NT2/D1 (cell line): ENCODE data around the gene LRRC4C.

ENCODE experiments used
- SUZ12 ChIP-seq: IDR thresholded peaks from 2 replicates; pipeline ENCODE4 v1.6.1; 2011; ENCODE audit not compliant: insufficient read length, insufficient read depth; ENCODE audit errors: extremely low read depth
- ZNF274 ChIP-seq: IDR thresholded peaks from 2 replicates; pipeline ENCODE4 v1.6.1; 2011; ENCODE audit warnings: mild to moderate bottlenecking, low read depth, low read length

- TF ChIP-seq SUZ12 (no peak), ZNF274 (no peak)
Observed at GRCh38 chr11:40241524-40242051, 1217.9 kb downstream of the LRRC4C start.
